ENCODE measurements around the gene AANAT. TPM values are rescaled to one million over a fixed set of nuclear protein-coding genes. Genes with fewer than 3 reads are reported as not detected.

AANAT gene
- total and polyA plus RNA-seq, 2 donors (not counting 3 experiments of a cell fraction or from before 2014, with no cell fraction given) = not detected

- Histone ChIP-seq H2AFZ (ENCODE audit: low read depth, low read length) (no peak overlapping the region), H3K36me3 (ENCODE audit: control insufficient read depth in 2 of 2, extremely low read depth in 1 of 2, insufficient read depth in 2 of 2, low read length in 2 of 2) (peaks cover 0 to 15% of the 10 kb centered on the region in 2 experiments), H4K20me1 (replicated peaks; ENCODE audit: control insufficient read depth, extremely low read depth, insufficient read depth, low read length) (no peaks in the 10 kb centered on the region), H3K4me2 (ENCODE audit: insufficient read depth, low read length) (no peak overlapping the region), H3K4me3 (replicated peaks in 1 of 3; ENCODE audit: insufficient read depth in 1 of 3, low read depth in 1 of 3, low read length in 3 of 3) (no peak overlapping the region), H3K27me3 (ENCODE audit: control insufficient read depth in 2 of 2, insufficient read depth in 2 of 2, low read length in 2 of 2) (no peaks in the 10 kb centered on the region), H3K4me1 (ENCODE audit: control insufficient read depth, extremely low read depth, insufficient read depth, low read length) (peaks cover 3% of the 10 kb centered on the region), H3K79me2 (ENCODE audit: control insufficient read depth, insufficient read depth, low read length) (no peaks in the 10 kb centered on the region), H3K9me1 (replicated peaks; ENCODE audit: control insufficient read depth, extremely low read depth, insufficient read depth, low read length) (no peaks in the 10 kb centered on the region), H3K9me3 (replicated peaks; ENCODE audit: control insufficient read depth, insufficient read depth, low read length) (no peaks in the 10 kb centered on the region), H3K9ac (replicated peaks; ENCODE audit: extremely low read depth, insufficient read depth, low read length) (no peak overlapping the region), H3K27ac (ENCODE audit: insufficient read depth, low read depth, low read length) (no peak overlapping the region)
- FAIRE-seq (no peak), DNase-seq (ENCODE audit: low read depth, low spot score) (no peak)
- intact Hi-C loops (cut with micrococcal nuclease) = no loop called here
- no TSS peak for BruUV-seq (replicated peaks)
- ChIA-PET CTCF (interaction anchor here (0.8 to 1.9 kb wide), 8 partner anchors 8 to 66 kb away, joined by 3 to 6 read pairs (median 3); partner anchors contain the start of gene AANAT), POLR2A (no interaction called here)
- no peak for TF ChIP-seq CTCF (IDR thresholded peaks at IDR 0.05; ENCODE audit: extremely low read depth in 1 of 2, insufficient read depth in 1 of 2, low read depth in 1 of 2, low read length in 2 of 2)
- TF ChIP-seq MAX (IDR thresholded peaks at IDR 0.05; ENCODE audit: insufficient read depth, insufficient read length) = no peak
- no peak for TF ChIP-seq POLR2A (IDR thresholded peaks at IDR 0.05; ENCODE audit: low read depth, low read length)
- no peak for TF ChIP-seq MYC (IDR thresholded peaks at IDR 0.05; ENCODE audit: low read depth, low read length)
- no peak for TF ChIP-seq FOS (IDR thresholded peaks at IDR 0.05; ENCODE audit: borderline replicate concordance, insufficient read depth, low read length)
- TF ChIP-seq JUN (IDR thresholded peaks at IDR 0.05; ENCODE audit: borderline replicate concordance, insufficient read depth, insufficient read length, low read depth) = no peak
- no peak for TF ChIP-seq GATA2 (IDR thresholded peaks at IDR 0.05; ENCODE audit: insufficient read depth, insufficient read length, low read depth, low read length)
- no peak for TF ChIP-seq POLR2AphosphoS5 (IDR thresholded peaks at IDR 0.05; ENCODE audit: insufficient read depth, low read depth, low read length)
- TF ChIP-seq EZH2 (IDR thresholded peaks at IDR 0.05; ENCODE audit: borderline replicate concordance, low read depth, low read length, severe bottlenecking) = no peak
- dilution Hi-C loops (cut with MboI; ENCODE audit: extremely low pct_ligation_motif_present, low sequenced_read_pairs) = no loop called here
Observed at GRCh38 chr17:76474894-76475293, 7.5 kb downstream of the AANAT start.

Data from endothelial cell of umbilical vein (primary cell).